Gastroesophageal sphincter (tissue), 3 donors: ENCODE results near the gene C5orf15.

Experiments
- EP300 ChIP-seq: sonication (generic); formaldehyde crosslinking; IDR thresholded peaks from one replicate; pipeline ENCODE4 v1.6.1; 2017; ENCODE audit warnings: antibody characterized with exemption, mild to moderate bottlenecking
- POLR2A ChIP-seq, 2 donors: fragments of 450-650 bp; IDR thresholded peaks; one replicate each; pipeline ENCODE4 v1.6.1; 2017; ENCODE audit warnings: antibody characterized with exemption in 2 of 2, mild to moderate bottlenecking in 2 of 2, moderate library complexity in 1 of 2
- POLR2AphosphoS5 ChIP-seq: sonication (generic); formaldehyde crosslinking; IDR thresholded peaks from one replicate; pipeline ENCODE4 v1.6.1; 2017; ENCODE audit warnings: antibody characterized with exemption
- TF ChIP-seq, protein P1 (sequence below), 4 experiments: fragments of 200-600 bp in 2 of 4; fragments of 450-650 bp in 2 of 4; sonication (generic) in 1 of 4; IDR thresholded peaks; one replicate each; pipeline ENCODE4 v1.5.1; 2017 to 2019; ENCODE audit warnings: antibody characterized with exemption in 4 of 4, mild to moderate bottlenecking in 2 of 4, moderate library complexity in 2 of 4

GRCh38 chr5:133998807-133999206, 30.4 kb upstream of the C5orf15 start:
- TF ChIP-seq POLR2A (IDR thresholded peaks at IDR 0.05) = no peak
- TF ChIP-seq, protein P1, sequence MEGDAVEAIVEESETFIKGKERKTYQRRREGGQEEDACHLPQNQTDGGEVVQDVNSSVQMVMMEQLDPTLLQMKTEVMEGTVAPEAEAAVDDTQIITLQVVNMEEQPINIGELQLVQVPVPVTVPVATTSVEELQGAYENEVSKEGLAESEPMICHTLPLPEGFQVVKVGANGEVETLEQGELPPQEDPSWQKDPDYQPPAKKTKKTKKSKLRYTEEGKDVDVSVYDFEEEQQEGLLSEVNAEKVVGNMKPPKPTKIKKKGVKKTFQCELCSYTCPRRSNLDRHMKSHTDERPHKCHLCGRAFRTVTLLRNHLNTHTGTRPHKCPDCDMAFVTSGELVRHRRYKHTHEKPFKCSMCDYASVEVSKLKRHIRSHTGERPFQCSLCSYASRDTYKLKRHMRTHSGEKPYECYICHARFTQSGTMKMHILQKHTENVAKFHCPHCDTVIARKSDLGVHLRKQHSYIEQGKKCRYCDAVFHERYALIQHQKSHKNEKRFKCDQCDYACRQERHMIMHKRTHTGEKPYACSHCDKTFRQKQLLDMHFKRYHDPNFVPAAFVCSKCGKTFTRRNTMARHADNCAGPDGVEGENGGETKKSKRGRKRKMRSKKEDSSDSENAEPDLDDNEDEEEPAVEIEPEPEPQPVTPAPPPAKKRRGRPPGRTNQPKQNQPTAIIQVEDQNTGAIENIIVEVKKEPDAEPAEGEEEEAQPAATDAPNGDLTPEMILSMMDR (IDR thresholded peaks at IDR 0.05) = no peak
- no peak for TF ChIP-seq POLR2AphosphoS5
- TF ChIP-seq EP300 = no peak
